ENCODE data around the gene FERMT3.

Gene FERMT3

DNA sequence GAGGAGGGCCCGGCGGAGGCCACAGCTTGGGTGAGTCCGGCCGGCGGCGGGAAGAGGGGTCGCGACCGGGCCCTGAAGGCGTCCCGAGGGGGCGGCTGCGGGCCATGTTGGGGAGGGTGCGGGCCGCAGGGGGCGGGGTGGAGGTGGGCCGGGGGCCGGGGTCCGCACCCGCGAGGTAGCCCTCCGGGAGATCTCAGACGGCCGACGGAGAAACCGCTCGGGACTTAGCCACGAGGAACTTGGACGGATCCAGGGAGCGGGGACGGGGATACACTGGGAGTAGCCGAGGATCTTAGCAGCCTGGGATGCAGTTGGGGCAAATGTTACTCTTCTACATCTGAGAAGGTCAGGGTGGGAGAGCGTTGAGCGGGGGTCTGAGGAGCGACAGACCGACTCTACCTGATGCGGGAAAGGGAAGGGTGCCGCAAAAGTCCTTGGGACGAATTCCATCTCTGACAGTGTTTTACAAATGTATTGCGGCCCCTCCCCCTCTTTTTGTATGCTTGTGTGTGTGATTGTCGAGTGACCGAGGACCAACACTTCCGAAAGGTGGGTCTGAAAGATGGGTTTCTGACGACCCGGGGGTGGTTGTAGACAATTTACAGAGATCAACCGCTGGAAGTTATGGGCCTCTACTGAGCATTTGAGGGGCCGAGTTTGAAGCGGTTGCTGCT, 19.9 kb upstream of the FERMT3 start:
- DNase-seq (ENCODE audit: low read depth) = no peak

- no peak for DNase-seq (ENCODE audit: low read depth)
Observed at GRCh38 chr11:64192434-64192833, 14.1 kb upstream of the FERMT3 start.

GRCh38 chr11:64196626-64197025, 9.9 kb upstream of the FERMT3 start:
- DNase-seq (ENCODE audit: low read depth) = no peak

- DNase-seq (ENCODE audit: low read depth) = no peak
Observed at GRCh38 chr11:64198511-64198910, 8.0 kb upstream of the FERMT3 start.

DNA sequence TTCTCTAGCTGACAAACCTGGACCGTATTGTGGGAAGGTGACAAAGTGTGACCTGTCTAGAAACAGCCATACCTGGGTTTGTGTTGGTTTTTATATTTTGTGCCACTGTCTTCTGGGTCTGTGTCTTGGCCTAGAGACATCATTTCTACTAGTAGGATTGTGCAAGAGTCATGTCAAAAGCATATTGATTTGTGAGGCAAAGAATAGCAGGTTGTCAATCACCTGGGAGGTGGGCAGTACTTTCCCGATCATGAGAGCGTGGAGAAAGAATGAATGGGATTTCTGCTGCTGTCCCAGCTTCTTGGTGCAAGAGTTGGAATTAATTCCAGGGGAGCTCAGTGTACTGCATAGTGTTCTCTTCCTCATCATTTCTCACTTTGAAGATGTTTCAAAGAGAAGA, 5.0 kb upstream of the FERMT3 start:
- DNase-seq (ENCODE audit: low read depth) = no peak

DNA sequence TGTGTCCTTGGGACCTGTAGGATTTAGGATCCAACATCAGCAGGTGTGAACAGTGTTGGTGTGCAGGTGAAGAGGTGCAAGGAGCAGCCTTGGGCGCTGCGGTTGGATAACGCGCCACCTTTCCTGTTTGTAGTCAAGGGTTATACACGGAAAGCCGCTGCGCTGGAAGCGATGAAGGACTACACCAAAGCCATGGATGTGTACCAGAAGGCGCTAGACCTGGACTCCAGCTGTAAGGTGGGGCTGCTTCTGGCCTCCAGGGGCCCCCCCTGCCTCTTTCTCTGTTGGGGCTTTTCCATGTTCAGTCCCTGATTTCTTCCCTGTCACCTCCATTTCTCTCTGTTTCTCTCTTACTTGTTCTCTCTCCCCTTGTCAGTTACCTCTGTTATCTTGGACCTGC, 3.5 kb upstream of the FERMT3 start:
- no peak for DNase-seq (ENCODE audit: low read depth)

DNA sequence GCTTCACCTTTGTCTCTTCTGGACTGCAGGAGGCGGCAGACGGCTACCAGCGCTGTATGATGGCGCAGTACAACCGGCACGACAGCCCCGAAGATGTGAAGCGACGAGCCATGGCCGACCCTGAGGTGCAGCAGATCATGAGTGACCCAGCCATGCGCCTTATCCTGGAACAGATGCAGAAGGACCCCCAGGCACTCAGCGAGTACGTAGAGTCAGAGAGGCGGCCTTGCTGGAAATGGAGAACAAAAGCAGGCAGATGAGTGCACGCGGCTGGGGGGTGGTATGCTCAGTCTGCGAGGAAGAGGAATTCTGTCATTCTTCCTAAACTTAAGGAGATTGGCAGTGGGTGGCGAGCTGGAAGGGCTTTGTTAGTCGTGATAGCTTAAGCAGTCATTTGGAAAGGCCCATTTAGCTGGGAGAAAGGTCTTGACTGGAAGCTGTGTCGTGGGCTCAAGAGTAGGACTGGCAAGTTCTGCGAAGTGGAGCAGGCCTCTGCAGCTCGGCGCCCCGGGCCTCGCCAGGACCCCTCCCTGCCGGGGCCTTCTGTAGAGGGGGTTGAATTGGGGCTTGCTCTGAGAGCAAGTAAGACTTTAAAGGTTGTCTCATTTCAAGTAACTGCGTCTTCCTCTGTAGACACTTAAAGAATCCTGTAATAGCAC, 3.0 kb upstream of the FERMT3 start:
- no peak for DNase-seq (ENCODE audit: low read depth)

GRCh38 chr11:64204080-64204440, 2.5 kb upstream of the FERMT3 start:
- DNase-seq (ENCODE audit: low read depth) = no peak

- DNase-seq (ENCODE audit: low read depth) = peak; percentile 75
Observed at GRCh38 chr11:64204464-64204989, 2.0 kb upstream of the FERMT3 start.

GRCh38 chr11:64207256-64208085, 950 bp downstream of the FERMT3 start:
- peak; percentile 58 for DNase-seq (ENCODE audit: low read depth)

DNA sequence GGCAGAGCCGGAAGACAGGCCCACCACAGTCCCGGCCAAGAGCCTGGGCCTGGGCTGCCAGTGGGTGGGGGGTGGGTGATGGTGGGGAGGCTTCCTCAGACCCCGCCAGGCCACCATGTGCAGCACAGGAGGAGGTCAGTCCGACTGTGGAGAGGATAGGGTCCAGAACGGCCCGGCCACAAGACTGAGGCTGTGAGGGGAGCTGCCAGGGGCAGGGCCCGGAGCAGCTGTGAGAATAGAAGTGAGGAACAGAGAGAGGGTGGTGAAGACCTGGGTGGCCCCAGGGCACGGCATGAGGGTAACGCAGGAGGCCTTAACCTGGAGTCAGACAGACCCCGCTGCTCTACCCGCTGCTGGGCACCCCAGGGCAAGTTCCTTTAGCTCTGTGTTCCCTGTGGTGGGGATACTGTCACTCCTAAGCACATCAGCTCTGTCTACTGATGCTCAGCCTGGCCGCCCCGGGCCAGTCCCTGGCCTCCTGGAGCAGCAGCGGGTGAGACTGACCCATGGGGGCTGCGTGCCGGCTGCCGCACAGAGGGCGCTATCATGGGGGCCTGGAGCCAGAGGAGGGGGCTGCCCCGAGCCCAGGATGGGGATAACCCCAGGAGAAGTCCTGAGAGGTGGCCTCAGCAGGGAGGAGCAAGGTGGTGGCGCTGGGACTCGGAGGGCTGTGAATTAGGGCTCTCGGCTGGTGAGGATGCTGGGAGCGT, 1.7 kb downstream of the FERMT3 start:
- DNase-seq (ENCODE audit: low read depth) = no peak

- DNase-seq (ENCODE audit: low read depth) = no peak
Observed at GRCh38 chr11:64208796-64209562, 2.5 kb downstream of the FERMT3 start.

- no peak for DNase-seq (ENCODE audit: low read depth)
Observed at GRCh38 chr11:64209563-64209843, 3.0 kb downstream of the FERMT3 start.

DNA sequence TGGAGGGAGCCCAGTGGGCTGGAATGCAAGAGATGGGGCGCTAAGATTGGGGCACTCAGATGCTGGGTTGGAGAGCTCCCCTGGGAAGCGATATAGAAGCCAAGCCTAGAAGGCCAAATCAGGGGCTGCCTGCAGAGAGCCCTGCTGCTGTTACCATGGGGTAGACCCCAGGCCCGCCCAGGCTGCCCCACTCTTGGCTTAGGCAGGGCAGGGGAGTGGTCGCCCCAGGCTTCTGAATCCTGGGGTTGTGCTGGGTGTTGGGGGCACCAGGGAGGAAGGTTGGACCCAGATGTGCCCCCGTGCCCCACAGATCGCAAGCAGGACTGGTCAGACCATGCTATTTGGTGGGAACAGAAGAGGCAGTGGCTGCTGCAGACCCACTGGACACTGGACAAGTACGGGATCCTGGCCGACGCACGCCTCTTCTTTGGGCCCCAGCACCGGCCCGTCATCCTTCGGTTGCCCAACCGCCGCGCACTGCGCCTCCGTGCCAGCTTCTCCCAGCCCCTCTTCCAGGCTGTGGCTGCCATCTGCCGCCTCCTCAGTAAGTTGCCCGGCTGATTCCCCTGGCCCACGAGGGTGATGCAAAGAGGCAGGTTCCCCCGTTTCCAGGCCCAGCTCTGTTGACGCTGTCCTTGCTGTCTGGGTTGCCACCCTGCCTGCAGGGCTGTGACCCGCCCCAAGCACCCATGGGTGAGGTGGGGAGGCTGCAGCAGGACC, 3.9 kb downstream of the FERMT3 start:
- no peak for DNase-seq (ENCODE audit: low read depth)

DNA sequence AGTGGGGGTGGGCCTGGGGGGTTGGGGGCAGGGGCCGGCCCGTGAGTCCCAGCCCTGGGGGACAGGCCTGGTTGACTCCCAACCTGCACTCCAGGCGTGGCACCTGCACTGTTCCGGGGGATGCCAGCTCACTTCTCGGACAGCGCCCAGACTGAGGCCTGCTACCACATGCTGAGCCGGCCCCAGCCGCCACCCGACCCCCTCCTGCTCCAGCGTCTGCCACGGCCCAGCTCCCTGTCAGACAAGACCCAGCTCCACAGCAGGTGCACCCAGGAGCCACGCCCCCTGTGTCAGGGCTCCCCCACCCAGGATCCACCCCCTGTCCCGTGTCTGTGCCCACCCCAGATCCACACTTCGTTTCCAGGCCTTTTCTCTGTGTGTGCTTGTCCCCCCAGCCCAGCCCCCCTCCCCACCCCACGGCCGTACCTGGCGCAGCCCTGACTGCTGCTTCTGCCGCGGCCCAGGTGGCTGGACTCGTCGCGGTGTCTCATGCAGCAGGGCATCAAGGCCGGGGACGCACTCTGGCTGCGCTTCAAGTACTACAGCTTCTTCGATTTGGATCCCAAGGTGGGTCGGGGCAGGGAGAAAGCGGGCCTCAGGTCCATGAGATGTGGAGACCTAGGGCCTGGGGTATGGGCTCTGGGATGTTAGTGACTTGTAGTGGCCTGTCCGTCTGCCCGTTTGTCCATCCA, 4.8 kb downstream of the FERMT3 start:
- no peak for DNase-seq (ENCODE audit: low read depth)

- no peak for DNase-seq (ENCODE audit: low read depth)
Observed at GRCh38 chr11:64216879-64217278, 10.4 kb downstream of the FERMT3 start.

- DNase-seq (ENCODE audit: low read depth) = no peak
Observed at GRCh38 chr11:64218628-64219353, 12.3 kb downstream of the FERMT3 start.

DNA sequence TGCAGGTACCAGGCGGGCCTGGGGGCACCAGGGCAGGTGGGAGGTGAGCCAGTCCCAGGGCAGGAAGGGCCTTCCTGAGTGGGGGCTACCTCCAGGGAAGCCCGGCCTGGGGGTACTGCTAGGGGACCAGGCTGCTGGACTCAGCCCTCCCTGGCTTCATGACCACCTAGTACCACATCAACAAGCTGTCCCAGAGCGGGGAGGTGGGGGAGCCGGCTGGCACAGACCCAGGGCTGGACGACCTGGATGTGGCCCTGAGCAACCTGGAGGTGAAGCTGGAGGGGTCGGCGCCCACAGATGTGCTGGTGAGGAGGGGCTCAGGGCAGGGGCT, 12.8 kb downstream of the FERMT3 start:
- no peak for DNase-seq (ENCODE audit: low read depth)

DNA sequence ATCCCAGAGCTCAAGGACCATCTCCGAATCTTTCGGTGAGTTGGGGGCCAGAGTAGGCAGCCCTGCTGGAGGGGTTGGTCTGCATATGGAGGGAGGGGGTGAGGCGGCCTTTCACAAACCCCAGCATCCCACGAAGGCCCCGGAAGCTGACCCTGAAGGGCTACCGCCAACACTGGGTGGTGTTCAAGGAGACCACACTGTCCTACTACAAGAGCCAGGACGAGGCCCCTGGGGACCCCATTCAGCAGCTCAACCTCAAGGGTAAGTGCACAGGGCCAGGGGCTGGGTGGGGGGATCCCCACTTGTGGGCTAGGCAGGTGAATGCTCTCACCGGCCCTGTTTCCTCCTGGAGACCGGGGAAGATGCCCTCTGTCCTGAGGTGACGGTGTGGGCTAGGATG, 13.2 kb downstream of the FERMT3 start:
- no peak for DNase-seq (ENCODE audit: low read depth)

GRCh38 chr11:64220271-64220670, 13.8 kb downstream of the FERMT3 start:
- no peak for DNase-seq (ENCODE audit: low read depth)

Data from stimulated activated CD8-positive, alpha-beta memory T cell treated with anti-CD3 and anti-CD28 coated beads, Interleukin-12 subunit alpha, Interleukin-12 subunit beta, amount 100 ng/mL, for 1 hour (primary cell).